SU-DHL-6 (cell line): Measurements from ENCODE around the gene IRX3.

Experiments
- H2AFZ ChIP-seq: fragments of 200-600 bp; sonication (generic); 2 replicates; pipeline ENCODE4 v1.6.1; 2014; ENCODE audit warnings: low read depth, mild to moderate bottlenecking, moderate library complexity, mixed read lengths, antibody characterized with exemption, low read length; ENCODE audit not compliant: severe bottlenecking
- H3F3A ChIP-seq: fragments of 200-600 bp; shearing (Covaris generic); 2 replicates; pipeline ENCODE4 v1.6.0; 2016; ENCODE audit warnings: antibody characterized with exemption, mild to moderate bottlenecking; ENCODE audit not compliant: insufficient read depth
- H3K27ac ChIP-seq: fragments of 200-600 bp; sonication (generic); 2 replicates; pipeline ENCODE4 v1.5.1; 2016; ENCODE audit warnings: low read depth, mild to moderate bottlenecking, low read length, moderate library complexity, mixed read lengths
- H3K27me3 ChIP-seq: fragments of 200-600 bp; sonication (generic), shearing (Covaris generic); 2 replicates; pipeline ENCODE4 v1.6.0; 2014; ENCODE audit warnings: mild to moderate bottlenecking, low read length
- H3K36me3 ChIP-seq: fragments of 200-600 bp; sonication (generic); 2 replicates; pipeline ENCODE4 v1.6.1; 2014; ENCODE audit warnings: mild to moderate bottlenecking, low read length, mixed read lengths
- H3K4me2 ChIP-seq: fragments of 300-600, 200-600 bp; shearing (Covaris generic), sonication (generic); 2 replicates; pipeline ENCODE4 v1.6.0; 2014; ENCODE audit warnings: low read length, low read depth, mild to moderate bottlenecking; ENCODE audit not compliant: poor library complexity, severe bottlenecking
- H3K4me3 ChIP-seq: fragments of 200-600 bp; sonication (generic); 2 replicates; pipeline ENCODE4 v1.5.1; 2014; ENCODE audit warnings: antibody characterized with exemption, low read length, mild to moderate bottlenecking, mixed read lengths; ENCODE audit not compliant: insufficient read depth, poor library complexity, severe bottlenecking
- H3K79me2 ChIP-seq: fragments of 200-600 bp; sonication (generic); 2 replicates; pipeline ENCODE4 v1.6.1; 2014; ENCODE audit warnings: mild to moderate bottlenecking, low read length, moderate library complexity; ENCODE audit not compliant: insufficient read depth
- H3K9ac ChIP-seq: fragments of 200-600 bp; sonication (generic); 2 replicates; pipeline ENCODE4 v1.7.0; 2014; ENCODE audit warnings: mild to moderate bottlenecking, low read length
- H3K9me2 ChIP-seq: fragments of 200-600 bp; sonication (generic); replicated peaks from 2 replicates; pipeline ENCODE4 v1.6.1; 2014; ENCODE audit warnings: low read length; ENCODE audit not compliant: insufficient read depth
- H3K9me3 ChIP-seq: fragments of 200-600 bp; sonication (generic); 2 replicates; pipeline ENCODE4 v1.6.1; 2014; ENCODE audit warnings: low read length, mixed read lengths; ENCODE audit not compliant: insufficient read depth
- H4K20me1 ChIP-seq: fragments of 200-600 bp; sonication (generic); 2 replicates; pipeline ENCODE4 v1.6.1; 2014; ENCODE audit warnings: low read depth, mild to moderate bottlenecking, antibody characterized with exemption, low read length, moderate library complexity, mixed read lengths
- CTCF ChIP-seq: fragments of 200-600 bp; sonication (generic); IDR thresholded peaks from one replicate; pipeline ENCODE4 v1.5.1; 2017; ENCODE audit warnings: antibody characterized with exemption, mild to moderate bottlenecking, low read length, moderate library complexity; ENCODE audit not compliant: insufficient read depth, poor library complexity, severe bottlenecking
- EZH2phosphoT487 ChIP-seq: fragments of 200-600 bp; sonication (generic), shearing (Covaris generic); conservative IDR thresholded peaks from 2 replicates; pipeline ENCODE4 v1.6.1; 2018; ENCODE audit warnings: mild to moderate bottlenecking, antibody characterized with exemption, low read length, moderate library complexity, mixed read lengths

Gene IRX3

GRCh38 chr16:54242199-54242598 is 44.4 kb downstream of the IRX3 start:
- Histone ChIP-seq H3K79me2 (no peaks in the 10 kb centered on the region), H3K4me2 (no peak overlapping the region), H3K9me3 (no peaks in the 10 kb centered on the region), H3K4me3 (no peak overlapping the region), H3F3A (no peaks in the 10 kb centered on the region), H4K20me1 (no peaks in the 10 kb centered on the region), H3K27me3 (no peaks in the 10 kb centered on the region), H3K9me2 (no peaks in the 10 kb centered on the region), H3K9ac (no peak overlapping the region), H3K27ac (no peak overlapping the region), H3K36me3 (no peaks in the 10 kb centered on the region), H2AFZ (no peak overlapping the region)
- TF ChIP-seq CTCF, result no peak
- TF ChIP-seq EZH2phosphoT487, result no peak

- H2AFZ ChIP-seq, result no peak overlapping the region
- H4K20me1 ChIP-seq, result no peaks in the 10 kb centered on the region
- no peaks in the 10 kb centered on the region for H3K27me3 ChIP-seq
- H3K4me3 ChIP-seq, result no peak overlapping the region
- H3K27ac ChIP-seq, result no peak overlapping the region
- H3K9ac ChIP-seq, result no peak overlapping the region
- H3K9me2 ChIP-seq, result no peaks in the 10 kb centered on the region
- H3K36me3 ChIP-seq, result no peaks in the 10 kb centered on the region
- no peak overlapping the region for H3K4me2 ChIP-seq
- no peaks in the 10 kb centered on the region for H3K79me2 ChIP-seq
- TF ChIP-seq EZH2phosphoT487, result no peak
- TF ChIP-seq CTCF, result no peak
- no peaks in the 10 kb centered on the region for H3K9me3 ChIP-seq
- H3F3A ChIP-seq, result no peaks in the 10 kb centered on the region
These were observed 45.1 kb downstream of the IRX3 start for GRCh38 chr16:54241525-54241924.

- Histone ChIP-seq H3K9me3 (no peaks in the 10 kb centered on the region), H2AFZ (no peak overlapping the region), H3K9me2 (no peaks in the 10 kb centered on the region), H3K36me3 (no peaks in the 10 kb centered on the region), H3K79me2 (no peaks in the 10 kb centered on the region), H3K27me3 (no peaks in the 10 kb centered on the region), H3F3A (no peaks in the 10 kb centered on the region), H3K9ac (no peak overlapping the region), H3K4me2 (no peak overlapping the region), H3K27ac (no peak overlapping the region), H4K20me1 (no peaks in the 10 kb centered on the region), H3K4me3 (no peak overlapping the region)
- TF ChIP-seq EZH2phosphoT487 (no peak), CTCF (no peak)
These were observed 46.1 kb downstream of the IRX3 start for GRCh38 chr16:54240271-54241129.
